OCI-LY7 (cell line): ENCODE results near the gene LPCAT1.

Source experiments
- EZH2phosphoT487 ChIP-seq: fragments of 200-600 bp; sonication (generic); IDR thresholded peaks from 2 replicates; pipeline ENCODE4 v1.6.1; 2018; ENCODE audit warnings: low read depth, borderline replicate concordance, mild to moderate bottlenecking, mixed run types, antibody characterized with exemption, low read length, moderate library complexity, mixed read lengths
- TF ChIP-seq, protein P1 (sequence below): fragments of 200-600 bp; sonication (generic); conservative IDR thresholded peaks from 2 replicates; pipeline ENCODE4 v1.5.1; 2014; ENCODE audit warnings: mild to moderate bottlenecking, antibody characterized with exemption, low read length, moderate library complexity, mixed read lengths

DNA sequence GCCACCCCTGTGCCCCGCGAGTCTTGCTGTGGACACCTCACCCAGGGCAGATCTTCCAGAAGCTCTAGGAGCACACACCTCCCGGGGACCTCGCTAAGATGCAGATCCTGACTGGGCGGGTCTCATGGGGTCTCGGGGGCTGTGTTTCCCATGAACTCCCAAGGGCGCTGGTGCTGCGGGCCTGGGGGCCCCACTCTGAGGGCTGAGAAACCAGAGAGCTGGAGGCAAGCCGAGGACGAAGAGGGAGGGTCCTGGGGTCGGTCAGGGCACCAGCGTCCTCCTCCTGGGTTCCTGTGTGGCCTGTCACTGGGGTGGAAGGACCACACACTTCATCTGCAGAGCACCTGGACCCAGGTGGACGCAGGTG, 108.7 kb downstream of the LPCAT1 start:
- TF ChIP-seq, protein P1, sequence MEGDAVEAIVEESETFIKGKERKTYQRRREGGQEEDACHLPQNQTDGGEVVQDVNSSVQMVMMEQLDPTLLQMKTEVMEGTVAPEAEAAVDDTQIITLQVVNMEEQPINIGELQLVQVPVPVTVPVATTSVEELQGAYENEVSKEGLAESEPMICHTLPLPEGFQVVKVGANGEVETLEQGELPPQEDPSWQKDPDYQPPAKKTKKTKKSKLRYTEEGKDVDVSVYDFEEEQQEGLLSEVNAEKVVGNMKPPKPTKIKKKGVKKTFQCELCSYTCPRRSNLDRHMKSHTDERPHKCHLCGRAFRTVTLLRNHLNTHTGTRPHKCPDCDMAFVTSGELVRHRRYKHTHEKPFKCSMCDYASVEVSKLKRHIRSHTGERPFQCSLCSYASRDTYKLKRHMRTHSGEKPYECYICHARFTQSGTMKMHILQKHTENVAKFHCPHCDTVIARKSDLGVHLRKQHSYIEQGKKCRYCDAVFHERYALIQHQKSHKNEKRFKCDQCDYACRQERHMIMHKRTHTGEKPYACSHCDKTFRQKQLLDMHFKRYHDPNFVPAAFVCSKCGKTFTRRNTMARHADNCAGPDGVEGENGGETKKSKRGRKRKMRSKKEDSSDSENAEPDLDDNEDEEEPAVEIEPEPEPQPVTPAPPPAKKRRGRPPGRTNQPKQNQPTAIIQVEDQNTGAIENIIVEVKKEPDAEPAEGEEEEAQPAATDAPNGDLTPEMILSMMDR: no peak
- no peak for TF ChIP-seq EZH2phosphoT487
